Measurements from ENCODE around the gene VEPH1.

- TF ChIP-seq CTCF (IDR thresholded peaks at IDR 0.05; ENCODE audit: insufficient read depth, low read length, poor library complexity, severe bottlenecking), result no peak
- TF ChIP-seq EZH2phosphoT487 (conservative IDR thresholded peaks at IDR 0.05; ENCODE audit: low read length), result no peak
Measured at GRCh38 chr3:157544501-157545130, 41.4 kb upstream of the VEPH1 start.

Measured in SU-DHL-6 (cell line).